Measurements from ENCODE around the gene CEACAM7.
"Not testable (repeated sequence)": the region's sequence is repeated elsewhere in the genome, so short reads cannot be mapped to it uniquely, and the experiment has no call there.

- not testable (repeated sequence) for TF ChIP-seq POLR2A, CTCF (IDR thresholded peaks at IDR 0.05)
Measured at GRCh38 chr19:41656756-41657155, 31.3 kb downstream of the CEACAM7 start.
